Naive thymus-derived CD4-positive, alpha-beta T cell (primary cell): Measurements from ENCODE around the gene IGSF6. TPM values are rescaled to one million over a fixed set of nuclear protein-coding genes. Genes with fewer than 3 reads are reported as not detected.
"Not testable (repeated sequence)": the region's sequence is repeated elsewhere in the genome, so short reads cannot be mapped to it uniquely, and the experiment has no call there.

ENCODE experiments used
- ATAC-seq: fragments of 150-1000 bp; cut with Tn5 transposase; 2 replicates; pipeline ENCODE4 v1.10.0; 2021; ENCODE audit warnings: mild to moderate bottlenecking, moderate library complexity
- CTCF ChIA-PET: fragments of 350-600 bp; sonication (Branson Sonifier 250); formaldehyde crosslinking; loops from one replicate; lab custom pipeline; 2021; ENCODE audit warnings: antibody characterized with exemption; lab: Charles Lee
- POLR2A ChIA-PET: fragments of 350-600 bp; sonication (Branson Sonifier 250); formaldehyde crosslinking; loops from one replicate; lab custom pipeline; 2021; ENCODE audit warnings: antibody characterized with exemption, inconsistent platforms; lab: Charles Lee
- DNase-seq, 9 donors: peaks; one replicate each; pipeline versions ENCODE4 v3.0.0 to v3.0.0-alpha.2; 2020 to 2022; ENCODE audit warnings: mixed read lengths in 1 of 9
- H3K27ac ChIP-seq: one replicate; pipeline ENCODE4 v1.7.0; 2013; ENCODE audit warnings: mild to moderate bottlenecking, low read depth, low read length, moderate library complexity
- H3K27me3 ChIP-seq, 2 donors: one replicate each; pipeline ENCODE4 v1.7.0; 2013; ENCODE audit warnings: low read length in 2 of 2, mild to moderate bottlenecking in 2 of 2, moderate library complexity in 2 of 2; ENCODE audit not compliant: control insufficient read depth in 2 of 2, insufficient read depth in 2 of 2
- H3K36me3 ChIP-seq, 3 experiments: 1 replicate in 2 of 3; 2 replicates in 1 of 3; pipeline ENCODE4 v1.7.0; 2013; ENCODE audit warnings: low read length in 3 of 3, mild to moderate bottlenecking in 3 of 3, moderate library complexity in 1 of 3; ENCODE audit not compliant: insufficient read depth in 3 of 3, control insufficient read depth in 2 of 3
- H3K4me1 ChIP-seq, 2 donors: one replicate each; pipeline ENCODE4 v1.7.0; 2013; ENCODE audit warnings: low read length in 2 of 2, mild to moderate bottlenecking in 2 of 2, moderate library complexity in 1 of 2; ENCODE audit not compliant: control insufficient read depth in 2 of 2, insufficient read depth in 2 of 2
- H3K4me3 ChIP-seq: 2 replicates; pipeline ENCODE4 v1.7.0; 2013; ENCODE audit warnings: mild to moderate bottlenecking, low read length
- H3K9me3 ChIP-seq, 3 experiments: 1 replicate in 2 of 3; 2 replicates in 1 of 3; pipeline ENCODE4 v1.7.0; 2013; ENCODE audit warnings: low read length in 3 of 3; ENCODE audit not compliant: control insufficient read depth in 2 of 3
- H3K27ac Mint-ChIP-seq, 9 donors: one replicate each; pipeline ENCODE4 v1.8.0; 2020 to 2022; ENCODE audit warnings: mixed read lengths in 9 of 9, mild to moderate bottlenecking in 8 of 9, moderate library complexity in 5 of 9, inconsistent platforms in 2 of 9
- H3K27me3 Mint-ChIP-seq, 5 donors: one replicate each; pipeline ENCODE4 v1.8.0; 2021 to 2022; ENCODE audit warnings: mixed read lengths in 5 of 5, mild to moderate bottlenecking in 1 of 5
- H3K36me3 Mint-ChIP-seq, 5 donors: one replicate each; pipeline ENCODE4 v1.8.0; 2020 to 2022; ENCODE audit warnings: mixed read lengths in 5 of 5, mild to moderate bottlenecking in 3 of 5, inconsistent platforms in 1 of 5
- H3K4me1 Mint-ChIP-seq, 7 donors: one replicate each; pipeline ENCODE4 v1.8.0; 2020 to 2022; ENCODE audit warnings: mixed read lengths in 7 of 7, mild to moderate bottlenecking in 3 of 7, inconsistent platforms in 1 of 7
- H3K4me3 Mint-ChIP-seq, 10 donors: one replicate each; pipeline ENCODE4 v1.8.0; 2020 to 2022; ENCODE audit warnings: mild to moderate bottlenecking in 10 of 10, mixed read lengths in 10 of 10, moderate library complexity in 6 of 10, inconsistent platforms in 2 of 10
- H3K9me3 Mint-ChIP-seq, 11 donors: one replicate each; pipeline ENCODE4 v1.8.0; 2020 to 2022; ENCODE audit warnings: mixed read lengths in 11 of 11, mild to moderate bottlenecking in 4 of 11, inconsistent platforms in 1 of 11, moderate library complexity in 1 of 11
- intact Hi-C, 2 donors: fragments of 100-400 bp; cut with micrococcal nuclease; formaldehyde crosslinking; loops; one replicate each; pipeline ENCODE4 v1.15.1; 2023
- polyA plus RNA-seq, 2 donors: library from polyadenylated mRNA; unstranded; fragments of 300-500 nt; fragmentation: Illumina TruSeq; gene quantifications; one replicate each; pipeline ENCODE4 v1.2.3, GENCODE V29; 2021
- total RNA-seq, 6 experiments: library from RNA in 5 of 6; stranded (reverse) in 5 of 6; gene quantifications; 1 replicate in 5 of 6; 2 replicates in 1 of 6; pipeline ENCODE4 v1.2.3 and lab custom pipeline; 2021 to 2026

The IGSF6 gene
- total and polyA plus RNA-seq, 7 experiments from 2014 or later = 0.33 to 25.7 (median 2.3) TPM

- H3K27me3 ChIP-seq, H3K4me3 Mint-ChIP-seq, H3K9me3 ChIP-seq, H3K9me3 Mint-ChIP-seq, H3K27me3 Mint-ChIP-seq, H3K36me3 ChIP-seq, H3K36me3 Mint-ChIP-seq, H3K27ac Mint-ChIP-seq, DNase-seq, ATAC-seq, intact Hi-C loops, H3K4me3 ChIP-seq, H3K27ac ChIP-seq: not testable (repeated sequence)
- H3K4me1 Mint-ChIP-seq = peaks cover 50 to 95% (median 78%) of the 10 kb centered on the region in 7 donors
- ChIA-PET POLR2A (interaction anchor here (0.6 to 0.9 kb wide), 2 partner anchors 16 to 20 kb away, joined by 3 to 6 read pairs; no protein-coding TSS in a partner anchor), CTCF (interaction anchor here (1.0 kb wide), 1 partner anchor 34 kb away, joined by 3 read pairs; no protein-coding TSS in a partner anchor)
- H3K4me1 ChIP-seq = peaks cover 27 to 29% of the 10 kb centered on the region in 2 donors
Observed at GRCh38 chr16:21605848-21606247, 46.6 kb downstream of the IGSF6 start.

- CTCF ChIA-PET = interaction anchor here (0.9 to 1.2 kb wide), 4 partner anchors 21 to 42 kb away, joined by 3 to 4 read pairs (median 4); no protein-coding TSS in a partner anchor
- Mint-ChIP-seq H3K9me3 (no peaks in the 10 kb centered on the region), H3K36me3 (peaks cover 0 to 4% (median 0%) of the 10 kb centered on the region in 5 donors), H3K4me3 (peak overlapping the region in 1 of 10 donors; percentile 7), H3K27me3 (no peaks in the 10 kb centered on the region), H3K27ac (no peak overlapping the region), H3K4me1 (peaks cover 38 to 87% (median 66%) of the 10 kb centered on the region in 7 donors)
- DNase-seq (no peak), ATAC-seq (no peak)
- Histone ChIP-seq H3K4me3 (no peak overlapping the region), H3K4me1 (peaks cover 23 to 29% of the 10 kb centered on the region in 2 donors), H3K9me3 (no peaks in the 10 kb centered on the region), H3K27ac (no peak overlapping the region), H3K36me3 (no peaks in the 10 kb centered on the region), H3K27me3 (no peaks in the 10 kb centered on the region)
- intact Hi-C loops = no loop called here
- POLR2A ChIA-PET = interaction anchor here (0.6 to 1.5 kb wide), 6 partner anchors 12 to 585 kb away, joined by 3 to 6 read pairs (median 4); no protein-coding TSS in a partner anchor
Observed at GRCh38 chr16:21603928-21604327, 48.5 kb downstream of the IGSF6 start.

GRCh38 chr16:21602785-21603184 is 49.6 kb downstream of the IGSF6 start:
- no peaks in the 10 kb centered on the region for H3K27me3 ChIP-seq
- H3K27me3 Mint-ChIP-seq = no peaks in the 10 kb centered on the region
- peaks cover 0 to 4% (median 0%) of the 10 kb centered on the region in 5 donors for H3K36me3 Mint-ChIP-seq
- CTCF ChIA-PET = interaction anchor here (0.9 to 1.2 kb wide), 4 partner anchors 9 to 43 kb away, joined by 3 to 4 read pairs (median 4); no protein-coding TSS in a partner anchor
- intact Hi-C loops = no loop called here
- POLR2A ChIA-PET = interaction anchor here (0.7 kb wide), 2 partner anchors 11 to 373 kb away, joined by 3 read pairs; no protein-coding TSS in a partner anchor
- H3K9me3 ChIP-seq = no peaks in the 10 kb centered on the region
- H3K4me3 ChIP-seq = no peak overlapping the region
- peaks cover 21 to 28% of the 10 kb centered on the region in 2 donors for H3K4me1 ChIP-seq
- no peak for ATAC-seq
- H3K36me3 ChIP-seq = no peaks in the 10 kb centered on the region
- no peak overlapping the region for H3K27ac ChIP-seq
- no peaks in the 10 kb centered on the region for H3K9me3 Mint-ChIP-seq
- peaks cover 37 to 87% (median 63%) of the 10 kb centered on the region in 7 donors for H3K4me1 Mint-ChIP-seq
- peak overlapping the region in 1 of 9 donors; percentile 10 for H3K27ac Mint-ChIP-seq
- peak overlapping the region in 1 of 10 donors; percentile 39 for H3K4me3 Mint-ChIP-seq
- no peak for DNase-seq

- ATAC-seq = peak; percentile 15
- H3K4me1 Mint-ChIP-seq = peaks cover 46 to 75% (median 60%) of the 10 kb centered on the region in 7 donors
- ChIA-PET POLR2A (interaction anchor here (0.8 to 4.8 kb wide), 6 partner anchors 9 to 61 kb away, joined by 3 to 35 read pairs (median 5); no protein-coding TSS in a partner anchor), CTCF (interaction anchor here (0.6 to 1.5 kb wide), 3 partner anchors 9 to 609 kb away, joined by 3 to 6 read pairs (median 3); no protein-coding TSS in a partner anchor)
- intact Hi-C loops = loop anchor here in 1 of 2 donors (1.0 to 2.0 kb wide), 2 partner anchors 17 to 353 kb away; partner anchors contain the start of gene UQCRC2
- H3K27ac Mint-ChIP-seq = peak overlapping the region; percentile 85 to 98 (median 92)
- Histone ChIP-seq H3K27ac (peak overlapping the region; percentile 91), H3K36me3 (no peaks in the 10 kb centered on the region), H3K4me3 (peak overlapping the region; percentile 82), H3K4me1 (peaks cover 21 to 32% of the 10 kb centered on the region in 2 donors), H3K27me3 (no peaks in the 10 kb centered on the region), H3K9me3 (no peaks in the 10 kb centered on the region)
- H3K36me3 Mint-ChIP-seq = peaks cover 0 to 4% (median 0%) of the 10 kb centered on the region in 5 donors
- DNase-seq = peak in 8 of 9 donors; percentile 24 to 46 (median 40)
- peaks cover 0 to 2% (median 0%) of the 10 kb centered on the region in 11 donors for H3K9me3 Mint-ChIP-seq
- H3K4me3 Mint-ChIP-seq = peak overlapping the region; percentile 87 to 98 (median 94)
- H3K27me3 Mint-ChIP-seq = no peaks in the 10 kb centered on the region
Observed at GRCh38 chr16:21600031-21600773, 52.2 kb downstream of the IGSF6 start.

GRCh38 chr16:21599122-21600030 is 53.0 kb downstream of the IGSF6 start, which contains the start of gene METTL9:
METTL9 (plus strand) TSS chr16:21599577; CDS start chr16:21599734, 157 bp downstream.
- ATAC-seq = peak; percentile 96
- H3K4me3 ChIP-seq = peak within 1 kb of the TSS; percentile 82
- ChIA-PET CTCF (interaction anchor here (0.6 to 0.8 kb wide), 2 partner anchors 43 to 609 kb away, joined by 3 read pairs; no protein-coding TSS in a partner anchor), POLR2A (interaction anchor here (1.0 to 4.8 kb wide), 8 partner anchors 10 to 79 kb away, joined by 3 to 35 read pairs (median 4); no protein-coding TSS in a partner anchor)
- peaks cover 44 to 69% (median 54%) of the 10 kb centered on the region in 7 donors for H3K4me1 Mint-ChIP-seq
- peak within 1 kb of the TSS; percentile 91 for H3K27ac ChIP-seq
- no peaks in the 10 kb centered on the region for H3K36me3 ChIP-seq
- peaks cover 0 to 4% (median 0%) of the 10 kb centered on the region in 5 donors for H3K36me3 Mint-ChIP-seq
- H3K9me3 ChIP-seq = no peaks in the 10 kb centered on the region
- intact Hi-C loops = loop anchor here (1.0 to 2.0 kb wide), 8 partner anchors 15 to 697 kb away; partner anchors contain the start of genes UQCRC2 (in 2 of the 2) and POLR3E (in 1 of the 2)
- H3K4me3 Mint-ChIP-seq = peak within 1 kb of the TSS; percentile 91 to 98 (median 94)
- peak within 1 kb of the TSS; percentile 86 to 99 (median 96) for H3K27ac Mint-ChIP-seq
- H3K27me3 ChIP-seq = no peaks in the 10 kb centered on the region
- H3K27me3 Mint-ChIP-seq = no peaks in the 10 kb centered on the region
- DNase-seq = peak; percentile 92 to 96 (median 94)
- H3K9me3 Mint-ChIP-seq = peaks cover 0 to 2% (median 0%) of the 10 kb centered on the region in 11 donors
- peaks cover 21 to 32% of the 10 kb centered on the region in 2 donors for H3K4me1 ChIP-seq
